K562 (cell line): Measurements from ENCODE around the gene RBMX. TPM values are rescaled to one million over a fixed set of nuclear protein-coding genes. Genes with fewer than 3 reads are reported as not detected.

Experiments used
- BDP1 ChIP-seq: IDR thresholded peaks from 3 replicates; pipeline ENCODE4 v1.6.1; 2011; ENCODE audit not compliant: insufficient read length, insufficient read depth
- BRD9 ChIP-seq: fragments of 450-650 bp; IDR thresholded peaks from 2 replicates; pipeline ENCODE4 v1.6.1; 2018; ENCODE audit warnings: low read depth; ENCODE audit not compliant: partially characterized antibody
- CBX1 ChIP-seq: sonication (generic); IDR thresholded peaks from 2 replicates; pipeline ENCODE4 v1.6.1; 2016; ENCODE audit warnings: antibody characterized with exemption, low read depth, mild to moderate bottlenecking
- CHD1 ChIP-seq: fragments of 200-600 bp; sonication (generic); IDR thresholded peaks from one replicate; pipeline ENCODE4 v1.6.1; 2012; ENCODE audit warnings: mild to moderate bottlenecking, moderate library complexity, low read length, inconsistent platforms
- EHMT2 ChIP-seq: fragments of 450-650 bp; IDR thresholded peaks from 2 replicates; pipeline ENCODE4 v1.6.1; 2018; ENCODE audit warnings: antibody characterized with exemption
- GABPB2 ChIP-seq: fragments of 250-450 bp; sonication (Bioruptor Pico); conservative IDR thresholded peaks from 2 replicates; pipeline ENCODE4 v1.5.1; 2021; ENCODE audit warnings: mild to moderate bottlenecking
- ILK ChIP-seq: fragments of 450-650 bp; IDR thresholded peaks from 2 replicates; pipeline ENCODE4 v1.6.1; 2016; ENCODE audit warnings: missing genetic modification characterization, low read depth, mild to moderate bottlenecking, missing compliant biosample characterization, moderate library complexity, borderline replicate concordance
- KHSRP ChIP-seq: fragments of 450-650 bp; IDR thresholded peaks from 2 replicates; pipeline ENCODE4 v1.6.1; 2017
- NR3C1 ChIP-seq: sonication (generic); formaldehyde crosslinking; IDR thresholded peaks from 2 replicates; pipeline ENCODE4 v1.8.1; 2022; ENCODE audit warnings: missing genetic modification reagents
- PRMT5 ChIP-seq: sonication (generic); formaldehyde crosslinking; IDR thresholded peaks from 2 replicates; pipeline ENCODE4 v1.5.0; 2020; ENCODE audit warnings: missing genetic modification reagents
- PTBP1 ChIP-seq: fragments of 200-400 bp; formaldehyde crosslinking; IDR thresholded peaks from 2 replicates; pipeline ENCODE4 v1.6.1; 2017; ENCODE audit warnings: low read depth, low read length
- RFX1 ChIP-seq: fragments of 450-650 bp; IDR thresholded peaks from 2 replicates; pipeline ENCODE4 v1.6.1; 2016; ENCODE audit warnings: mild to moderate bottlenecking, moderate library complexity
- ZNF121 ChIP-seq: sonication (generic); formaldehyde crosslinking; conservative IDR thresholded peaks from 2 replicates; pipeline ENCODE4 v1.8.0; 2022; ENCODE audit warnings: missing genetic modification reagents
- ZNF764 ChIP-seq: fragments of 250-450 bp; sonication (Bioruptor Pico); IDR thresholded peaks from 2 replicates; pipeline ENCODE4 v1.4.0; 2020; ENCODE audit warnings: low read depth, mild to moderate bottlenecking, moderate library complexity
- ZNF778 ChIP-seq: fragments of 450-650 bp; formaldehyde crosslinking; IDR thresholded peaks from 2 replicates; pipeline ENCODE4 v1.4.0; 2020; ENCODE audit warnings: mild to moderate bottlenecking, moderate library complexity
- polyA plus RNA-seq, 8 experiments: library from polyadenylated mRNA; depleted of rRNA in 4 of 8; stranded (reverse) in 5 of 8; unstranded in 3 of 8; fragments of >200 nt; fragmentation: Nextera tagmentation in 2 of 8; fragmentation: Illumina TruSeq in 1 of 8; extraction: Ambion mirVana in 2 of 8; extraction: Trizol in 1 of 8; gene quantifications; 2 replicates each; pipeline versions ENCODE4 v1.2.1 to v1.2.3, GENCODE V29; 2011 to 2014; ENCODE audit warnings: inconsistent platforms in 1 of 8, missing spikeins in 1 of 8
- total RNA-seq, 7 experiments: library from RNA; depleted of rRNA in 6 of 7; stranded (reverse); fragments of >200 nt in 6 of 7; fragmentation: Illumina TruSeq in 2 of 7; extraction: Trizol in 2 of 7; gene quantifications; 2 replicates each; pipeline versions ENCODE4 v1.2.1 to v1.2.3, GENCODE V29; 2011 to 2021; ENCODE audit warnings: low replicate concordance in 1 of 7
- TF ChIP-seq, protein P1 (sequence below): fragments of 250-450 bp; sonication (Bioruptor Pico); IDR thresholded peaks from 2 replicates; pipeline ENCODE4 v1.4.0; 2020
- TF ChIP-seq, protein P2 (sequence below): fragments of 250-450 bp; sonication (Bioruptor Pico); IDR thresholded peaks from 2 replicates; pipeline ENCODE4 v1.4.0; 2020; ENCODE audit warnings: mild to moderate bottlenecking, moderate library complexity
- TF ChIP-seq, protein P3 (sequence below), 3 experiments: fragments of 200-800 bp in 1 of 3; fragments of 250-450 bp in 1 of 3; fragments of 450-650 bp in 1 of 3; sonication (Bioruptor Pico) in 1 of 3; sonication (Bioruptor generic) in 1 of 3; formaldehyde crosslinking in 1 of 3; IDR thresholded peaks; 2 replicates each; pipeline versions ENCODE4 v1.6.1 to v1.8.0; 2016 to 2022; ENCODE audit warnings: mild to moderate bottlenecking in 2 of 3, missing genetic modification characterization in 2 of 3, missing compliant biosample characterization in 1 of 3, moderate library complexity in 1 of 3
- TF ChIP-seq, protein P4 (sequence below): fragments of 450-650 bp; formaldehyde crosslinking; IDR thresholded peaks from 2 replicates; pipeline ENCODE4 v1.4.0; 2020; ENCODE audit warnings: mild to moderate bottlenecking, moderate library complexity
- TF ChIP-seq, protein P5 (sequence below): fragments of 450-650 bp; conservative IDR thresholded peaks from 2 replicates; pipeline ENCODE4 v1.6.1; 2016; ENCODE audit warnings: missing genetic modification characterization, low read depth, mild to moderate bottlenecking, control low read depth, missing compliant biosample characterization

RBMX gene
- total and polyA plus RNA-seq, 9 of the 15 experiments (the other 6 are each of a cell fraction or from before 2014, with no cell fraction given): 405 to 671 (median 540) TPM

DNA sequence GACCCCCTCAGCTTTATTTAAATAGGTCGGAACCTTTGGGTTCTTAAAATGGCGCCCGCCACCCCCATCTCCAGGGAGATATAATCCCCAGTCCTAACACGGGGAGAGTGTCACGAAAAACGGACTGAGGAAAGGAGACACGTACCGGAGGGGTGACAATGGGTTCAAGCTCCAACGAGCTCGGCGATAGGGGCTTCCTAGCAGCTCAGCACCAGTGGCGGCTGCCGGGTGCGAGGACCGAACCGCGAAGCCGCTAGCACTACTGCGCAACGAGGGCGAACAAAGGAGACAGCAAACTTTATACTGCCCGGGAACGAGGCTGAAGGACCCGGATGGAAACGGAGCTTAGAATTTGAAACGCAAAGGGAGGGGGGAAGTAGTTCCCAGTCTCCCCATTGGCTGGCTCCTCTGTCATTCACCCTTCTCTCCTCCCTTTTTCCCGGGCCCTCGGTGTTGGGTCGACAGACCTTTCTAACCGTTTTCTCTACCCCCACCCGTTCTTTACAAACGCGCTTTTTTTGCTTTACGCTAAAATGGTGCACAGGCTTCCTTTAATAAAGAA lies at the start of gene RBMX (continued):
- no peak; the same call in 1 of the 2 replicates for TF ChIP-seq RFX1
- no peak for TF ChIP-seq EHMT2
- TF ChIP-seq NR3C1 (CRISPR knock-in tag): no peak; the same call in 1 of the 2 replicates
- TF ChIP-seq ZNF121 (CRISPR knock-in tag): no peak
- no peak for TF ChIP-seq GABPB2 (CRISPR knock-in tag)
- peak; percentile 70 for TF ChIP-seq CHD1
- no peak for TF ChIP-seq PRMT5 (CRISPR knock-in tag)
- TF ChIP-seq, protein P1, sequence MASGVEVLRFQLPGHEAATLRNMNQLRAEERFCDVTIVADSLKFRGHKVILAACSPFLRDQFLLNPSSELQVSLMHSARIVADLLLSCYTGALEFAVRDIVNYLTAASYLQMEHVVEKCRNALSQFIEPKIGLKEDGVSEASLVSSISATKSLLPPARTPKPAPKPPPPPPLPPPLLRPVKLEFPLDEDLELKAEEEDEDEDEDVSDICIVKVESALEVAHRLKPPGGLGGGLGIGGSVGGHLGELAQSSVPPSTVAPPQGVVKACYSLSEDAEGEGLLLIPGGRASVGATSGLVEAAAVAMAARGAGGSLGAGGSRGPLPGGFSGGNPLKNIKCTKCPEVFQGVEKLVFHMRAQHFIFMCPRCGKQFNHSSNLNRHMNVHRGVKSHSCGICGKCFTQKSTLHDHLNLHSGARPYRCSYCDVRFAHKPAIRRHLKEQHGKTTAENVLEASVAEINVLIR (CRISPR knock-in tag): no peak
- no peak for TF ChIP-seq ILK (tag)
- TF ChIP-seq, protein P2, sequence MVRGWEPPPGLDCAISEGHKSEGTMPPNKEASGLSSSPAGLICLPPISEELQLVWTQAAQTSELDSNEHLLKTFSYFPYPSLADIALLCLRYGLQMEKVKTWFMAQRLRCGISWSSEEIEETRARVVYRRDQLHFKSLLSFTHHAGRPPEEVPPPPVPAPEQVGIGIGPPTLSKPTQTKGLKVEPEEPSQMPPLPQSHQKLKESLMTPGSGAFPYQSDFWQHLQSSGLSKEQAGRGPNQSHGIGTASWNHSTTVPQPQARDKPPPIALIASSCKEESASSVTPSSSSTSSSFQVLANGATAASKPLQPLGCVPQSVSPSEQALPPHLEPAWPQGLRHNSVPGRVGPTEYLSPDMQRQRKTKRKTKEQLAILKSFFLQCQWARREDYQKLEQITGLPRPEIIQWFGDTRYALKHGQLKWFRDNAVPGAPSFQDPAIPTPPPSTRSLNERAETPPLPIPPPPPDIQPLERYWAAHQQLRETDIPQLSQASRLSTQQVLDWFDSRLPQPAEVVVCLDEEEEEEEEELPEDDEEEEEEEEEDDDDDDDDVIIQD (CRISPR knock-in tag): no peak
- TF ChIP-seq BDP1: no peak
- TF ChIP-seq, protein P3, sequence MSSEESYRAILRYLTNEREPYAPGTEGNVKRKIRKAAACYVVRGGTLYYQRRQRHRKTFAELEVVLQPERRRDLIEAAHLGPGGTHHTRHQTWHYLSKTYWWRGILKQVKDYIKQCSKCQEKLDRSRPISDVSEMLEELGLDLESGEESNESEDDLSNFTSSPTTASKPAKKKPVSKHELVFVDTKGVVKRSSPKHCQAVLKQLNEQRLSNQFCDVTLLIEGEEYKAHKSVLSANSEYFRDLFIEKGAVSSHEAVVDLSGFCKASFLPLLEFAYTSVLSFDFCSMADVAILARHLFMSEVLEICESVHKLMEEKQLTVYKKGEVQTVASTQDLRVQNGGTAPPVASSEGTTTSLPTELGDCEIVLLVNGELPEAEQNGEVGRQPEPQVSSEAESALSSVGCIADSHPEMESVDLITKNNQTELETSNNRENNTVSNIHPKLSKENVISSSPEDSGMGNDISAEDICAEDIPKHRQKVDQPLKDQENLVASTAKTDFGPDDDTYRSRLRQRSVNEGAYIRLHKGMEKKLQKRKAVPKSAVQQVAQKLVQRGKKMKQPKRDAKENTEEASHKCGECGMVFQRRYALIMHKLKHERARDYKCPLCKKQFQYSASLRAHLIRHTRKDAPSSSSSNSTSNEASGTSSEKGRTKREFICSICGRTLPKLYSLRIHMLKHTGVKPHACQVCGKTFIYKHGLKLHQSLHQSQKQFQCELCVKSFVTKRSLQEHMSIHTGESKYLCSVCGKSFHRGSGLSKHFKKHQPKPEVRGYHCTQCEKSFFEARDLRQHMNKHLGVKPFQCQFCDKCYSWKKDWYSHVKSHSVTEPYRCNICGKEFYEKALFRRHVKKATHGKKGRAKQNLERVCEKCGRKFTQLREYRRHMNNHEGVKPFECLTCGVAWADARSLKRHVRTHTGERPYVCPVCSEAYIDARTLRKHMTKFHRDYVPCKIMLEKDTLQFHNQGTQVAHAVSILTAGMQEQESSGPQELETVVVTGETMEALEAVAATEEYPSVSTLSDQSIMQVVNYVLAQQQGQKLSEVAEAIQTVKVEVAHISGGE (CRISPR knock-in tag; IDR thresholded peaks at IDR 0.05): 0 out of 6 replicates have a peak, but pooled peaks of 1 of the 3 experiments have one; percentile 56
- TF ChIP-seq CBX1: peak; percentile 74; the same call in 1 of the 2 replicates
- TF ChIP-seq ZNF764: no peak
- TF ChIP-seq, protein P4, sequence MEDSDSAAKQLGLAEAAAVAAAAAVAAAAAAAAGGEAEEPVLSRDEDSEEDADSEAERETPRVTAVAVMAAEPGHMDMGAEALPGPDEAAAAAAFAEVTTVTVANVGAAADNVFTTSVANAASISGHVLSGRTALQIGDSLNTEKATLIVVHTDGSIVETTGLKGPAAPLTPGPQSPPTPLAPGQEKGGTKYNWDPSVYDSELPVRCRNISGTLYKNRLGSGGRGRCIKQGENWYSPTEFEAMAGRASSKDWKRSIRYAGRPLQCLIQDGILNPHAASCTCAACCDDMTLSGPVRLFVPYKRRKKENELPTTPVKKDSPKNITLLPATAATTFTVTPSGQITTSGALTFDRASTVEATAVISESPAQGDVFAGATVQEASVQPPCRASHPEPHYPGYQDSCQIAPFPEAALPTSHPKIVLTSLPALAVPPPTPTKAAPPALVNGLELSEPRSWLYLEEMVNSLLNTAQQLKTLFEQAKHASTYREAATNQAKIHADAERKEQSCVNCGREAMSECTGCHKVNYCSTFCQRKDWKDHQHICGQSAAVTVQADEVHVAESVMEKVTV (CRISPR knock-in tag): no peak
- TF ChIP-seq, protein P5, sequence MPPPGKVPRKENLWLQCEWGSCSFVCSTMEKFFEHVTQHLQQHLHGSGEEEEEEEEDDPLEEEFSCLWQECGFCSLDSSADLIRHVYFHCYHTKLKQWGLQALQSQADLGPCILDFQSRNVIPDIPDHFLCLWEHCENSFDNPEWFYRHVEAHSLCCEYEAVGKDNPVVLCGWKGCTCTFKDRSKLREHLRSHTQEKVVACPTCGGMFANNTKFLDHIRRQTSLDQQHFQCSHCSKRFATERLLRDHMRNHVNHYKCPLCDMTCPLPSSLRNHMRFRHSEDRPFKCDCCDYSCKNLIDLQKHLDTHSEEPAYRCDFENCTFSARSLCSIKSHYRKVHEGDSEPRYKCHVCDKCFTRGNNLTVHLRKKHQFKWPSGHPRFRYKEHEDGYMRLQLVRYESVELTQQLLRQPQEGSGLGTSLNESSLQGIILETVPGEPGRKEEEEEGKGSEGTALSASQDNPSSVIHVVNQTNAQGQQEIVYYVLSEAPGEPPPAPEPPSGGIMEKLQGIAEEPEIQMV (tag): no peak
- TF ChIP-seq BRD9: peak; percentile 43
- TF ChIP-seq PTBP1: no peak
- no peak; the same call in 1 of the 2 replicates for TF ChIP-seq KHSRP
- no peak for TF ChIP-seq ZNF778 (CRISPR knock-in tag)
